Loucy (cell line): ENCODE measurements around the gene AP1M2.

Experiments
- H2AFZ ChIP-seq: fragments of 200-600 bp; sonication (generic); 2 replicates; pipeline ENCODE4 v1.6.0; 2016; ENCODE audit warnings: antibody characterized with exemption, mild to moderate bottlenecking, low read length, moderate library complexity
- H3F3A ChIP-seq: fragments of 200-600 bp; 2 replicates; pipeline ENCODE4 v1.6.0; 2016; ENCODE audit warnings: antibody characterized with exemption, low read depth, mild to moderate bottlenecking
- H3K27me3 ChIP-seq: fragments of 200-600 bp; sonication (generic); 2 replicates; pipeline ENCODE4 v1.6.1; 2014; ENCODE audit warnings: low read length, mild to moderate bottlenecking; ENCODE audit not compliant: insufficient read depth, poor library complexity, severe bottlenecking
- H3K36me3 ChIP-seq: fragments of 200-600 bp; sonication (generic); 2 replicates; pipeline ENCODE4 v1.6.1; 2016; ENCODE audit warnings: low read length; ENCODE audit not compliant: insufficient read depth
- H3K4me1 ChIP-seq: fragments of 200-600 bp; sonication (generic); 2 replicates; pipeline ENCODE4 v1.5.1; 2014; ENCODE audit warnings: low read length, mild to moderate bottlenecking; ENCODE audit not compliant: insufficient read depth, poor library complexity, severe bottlenecking
- H3K4me2 ChIP-seq: fragments of 200-600 bp; sonication (generic); 2 replicates; pipeline ENCODE4 v1.6.0; 2014; ENCODE audit warnings: antibody characterized with exemption, low read length, low read depth, mild to moderate bottlenecking; ENCODE audit not compliant: poor library complexity, severe bottlenecking
- H3K4me3 ChIP-seq: fragments of 200-600 bp; sonication (generic); 2 replicates; pipeline ENCODE4 v1.5.1; 2014; ENCODE audit warnings: low read length, mild to moderate bottlenecking, mixed read lengths; ENCODE audit not compliant: poor library complexity, severe bottlenecking
- H3K79me2 ChIP-seq: fragments of 200-600 bp; sonication (generic); 2 replicates; pipeline ENCODE4 v1.6.1; 2014; ENCODE audit warnings: low read length; ENCODE audit not compliant: insufficient read depth
- H3K9ac ChIP-seq: fragments of 200-600 bp; sonication (generic); 2 replicates; pipeline ENCODE4 v1.6.0; 2014; ENCODE audit warnings: mild to moderate bottlenecking, low read depth, low read length, moderate library complexity; ENCODE audit not compliant: poor library complexity, severe bottlenecking
- H3K9me2 ChIP-seq: fragments of 200-600 bp; sonication (generic); replicated peaks from 2 replicates; pipeline ENCODE4 v1.6.1; 2016; ENCODE audit warnings: low read depth, low read length, mixed read lengths
- H3K9me3 ChIP-seq: fragments of 200-600 bp; sonication (generic); 2 replicates; pipeline ENCODE4 v1.6.1; 2014; ENCODE audit warnings: mild to moderate bottlenecking, antibody characterized with exemption, low read length, low read depth; ENCODE audit not compliant: insufficient read depth
- H4K20me1 ChIP-seq: fragments of 200-600 bp; sonication (generic); 2 replicates; pipeline ENCODE4 v1.6.0; 2014; ENCODE audit warnings: antibody characterized with exemption, low read length, mild to moderate bottlenecking; ENCODE audit not compliant: insufficient read depth, poor library complexity, severe bottlenecking
- CTCF ChIP-seq: fragments of 200-600 bp; sonication (generic); conservative IDR thresholded peaks from 2 replicates; pipeline ENCODE4 v1.5.1; 2014; ENCODE audit warnings: mild to moderate bottlenecking, antibody characterized with exemption, low read length
- EZH2phosphoT487 ChIP-seq: fragments of 200-600 bp; IDR thresholded peaks from 2 replicates; pipeline ENCODE4 v1.6.1; 2018; ENCODE audit warnings: antibody characterized with exemption, mild to moderate bottlenecking, moderate library complexity, borderline replicate concordance

AP1M2 gene

GRCh38 chr19:10587022-10587838 is at the start of gene AP1M2:
Gene AP1M2, minus strand, starts transcription at chr19:10587312. Its CDS starts 81 bp downstream, at chr19:10587231.
- Histone ChIP-seq H3K9ac (no peak within 1 kb of the TSS), H3K9me3 (no peaks in the 10 kb centered on the region), H3K79me2 (no peaks in the 10 kb centered on the region), H3F3A (no peaks in the 10 kb centered on the region), H3K4me3 (no peak within 1 kb of the TSS), H3K4me2 (no peak within 1 kb of the TSS), H4K20me1 (no peaks in the 10 kb centered on the region), H3K9me2 (no peaks in the 10 kb centered on the region), H3K4me1 (peaks cover 19% of the 10 kb centered on the region), H2AFZ (no peak within 1 kb of the TSS), H3K36me3 (no peaks in the 10 kb centered on the region), H3K27me3 (no peaks in the 10 kb centered on the region)
- TF ChIP-seq CTCF (no peak), EZH2phosphoT487 (no peak)

GRCh38 chr19:10636304-10636972 is 49.3 kb upstream of the AP1M2 start:
- H3F3A ChIP-seq, result no peaks in the 10 kb centered on the region
- no peak overlapping the region for H2AFZ ChIP-seq
- no peaks in the 10 kb centered on the region for H3K9me2 ChIP-seq
- H3K9me3 ChIP-seq, result no peaks in the 10 kb centered on the region
- no peaks in the 10 kb centered on the region for H3K4me1 ChIP-seq
- TF ChIP-seq CTCF (no peak), EZH2phosphoT487 (no peak)
- H3K79me2 ChIP-seq, result no peaks in the 10 kb centered on the region
- H3K9ac ChIP-seq, result no peak overlapping the region
- peaks cover 43% of the 10 kb centered on the region; the same call in 1 of the 2 replicates for H3K36me3 ChIP-seq
- H3K4me2 ChIP-seq, result no peak overlapping the region
- H4K20me1 ChIP-seq, result no peaks in the 10 kb centered on the region
- H3K4me3 ChIP-seq, result no peak overlapping the region
- H3K27me3 ChIP-seq, result no peaks in the 10 kb centered on the region

- Histone ChIP-seq H3F3A (no peaks in the 10 kb centered on the region), H3K79me2 (no peaks in the 10 kb centered on the region), H3K9me3 (no peaks in the 10 kb centered on the region), H3K36me3 (peaks cover 49% of the 10 kb centered on the region; the same call in 1 of the 2 replicates), H3K9me2 (no peaks in the 10 kb centered on the region), H3K4me1 (no peaks in the 10 kb centered on the region), H3K4me2 (no peak overlapping the region), H3K4me3 (no peak overlapping the region), H3K9ac (no peak overlapping the region), H4K20me1 (no peaks in the 10 kb centered on the region), H3K27me3 (no peaks in the 10 kb centered on the region), H2AFZ (no peak overlapping the region)
- no peak for TF ChIP-seq EZH2phosphoT487
- no peak for TF ChIP-seq CTCF
These were observed 47.9 kb upstream of the AP1M2 start for GRCh38 chr19:10634963-10635362.
